IPS-20b (cell line): Measurements from ENCODE around the gene CORO7.
A peak's percentile ranks its signal among the peaks of the same experiment; 100 is the strongest.
"Not testable (repeated sequence)": the region's sequence is repeated elsewhere in the genome, so short reads cannot be mapped to it uniquely, and the experiment has no call there.

Source experiments
- H3K27ac ChIP-seq: one replicate; pipeline ENCODE4 v1.5.1; 2013; ENCODE audit warnings: low read length
- H3K27me3 ChIP-seq: 2 replicates; pipeline ENCODE4 v1.6.1; 2013; ENCODE audit warnings: mild to moderate bottlenecking, low read length, inconsistent platforms; ENCODE audit not compliant: insufficient read depth
- H3K36me3 ChIP-seq: 2 replicates; pipeline ENCODE4 v1.6.1; 2013; ENCODE audit warnings: low read depth, mild to moderate bottlenecking, inconsistent platforms, low read length, moderate library complexity; ENCODE audit not compliant: insufficient read depth
- H3K4me1 ChIP-seq: 2 replicates; pipeline ENCODE4 v1.6.1; 2013; ENCODE audit warnings: mild to moderate bottlenecking, control low read depth, inconsistent platforms, low read length, moderate library complexity; ENCODE audit not compliant: insufficient read depth
- H3K4me3 ChIP-seq: 2 replicates; pipeline ENCODE4 v1.5.1; 2013; ENCODE audit warnings: mild to moderate bottlenecking, low read length, inconsistent platforms
- H3K9ac ChIP-seq: 2 replicates; pipeline ENCODE4 v1.6.1; 2013; ENCODE audit warnings: low read depth, mild to moderate bottlenecking, inconsistent platforms, low read length, moderate library complexity
- H3K9me3 ChIP-seq: 2 replicates; pipeline ENCODE4 v1.6.1; 2013; ENCODE audit warnings: mild to moderate bottlenecking, low read depth, low read length, inconsistent platforms; ENCODE audit not compliant: insufficient read depth

The CORO7 gene

GRCh38 chr16:4407543-4408322 is 8.7 kb downstream of the CORO7 start:
- Histone ChIP-seq H3K9me3 (no peaks in the 10 kb centered on the region), H3K4me3 (no peak overlapping the region), H3K9ac (no peak overlapping the region), H3K36me3 (no peaks in the 10 kb centered on the region; the same call in 1 of the 2 replicates), H3K27ac (no peak overlapping the region), H3K27me3 (no peaks in the 10 kb centered on the region), H3K4me1 (no peaks in the 10 kb centered on the region)

GRCh38 chr16:4404967-4405696 is 11.3 kb downstream of the CORO7 start:
- Histone ChIP-seq H3K36me3 (no peaks in the 10 kb centered on the region), H3K27ac (no peak overlapping the region), H3K9me3 (no peaks in the 10 kb centered on the region), H3K4me1 (no peaks in the 10 kb centered on the region), H3K9ac (no peak overlapping the region), H3K4me3 (no peak overlapping the region), H3K27me3 (no peaks in the 10 kb centered on the region)

GRCh38 chr16:4404247-4404966 is 12.0 kb downstream of the CORO7 start:
- no peaks in the 10 kb centered on the region for H3K4me1 ChIP-seq
- H3K36me3 ChIP-seq = no peaks in the 10 kb centered on the region
- H3K27ac ChIP-seq = no peak overlapping the region
- no peaks in the 10 kb centered on the region for H3K9me3 ChIP-seq
- H3K4me3 ChIP-seq = no peak overlapping the region
- H3K27me3 ChIP-seq = no peaks in the 10 kb centered on the region
- no peak overlapping the region for H3K9ac ChIP-seq

GRCh38 chr16:4403133-4403949 is 13.1 kb downstream of the CORO7 start:
- Histone ChIP-seq H3K9me3 (no peaks in the 10 kb centered on the region), H3K36me3 (no peaks in the 10 kb centered on the region), H3K27me3 (no peaks in the 10 kb centered on the region), H3K4me1 (no peaks in the 10 kb centered on the region), H3K9ac (no peak overlapping the region), H3K4me3 (no peak overlapping the region), H3K27ac (no peak overlapping the region)

- Histone ChIP-seq H3K27me3 (no peaks in the 10 kb centered on the region), H3K4me3 (peak overlapping the region; percentile 56; the same call in 1 of the 2 replicates), H3K9ac (peak overlapping the region; percentile 45; the same call in 1 of the 2 replicates), H3K27ac (no peak overlapping the region), H3K36me3 (no peaks in the 10 kb centered on the region), H3K9me3 (no peaks in the 10 kb centered on the region), H3K4me1 (no peaks in the 10 kb centered on the region)
Observed at GRCh38 chr16:4402439-4403132, 13.8 kb downstream of the CORO7 start.

- H3K27ac ChIP-seq = no peak overlapping the region
- H3K27me3 ChIP-seq = no peaks in the 10 kb centered on the region
- no peak overlapping the region for H3K9ac ChIP-seq
- H3K4me3 ChIP-seq = no peak overlapping the region
- no peaks in the 10 kb centered on the region for H3K4me1 ChIP-seq
- H3K9me3 ChIP-seq = no peaks in the 10 kb centered on the region
- no peaks in the 10 kb centered on the region for H3K36me3 ChIP-seq
Observed at GRCh38 chr16:4401510-4401909, 14.9 kb downstream of the CORO7 start.

- H3K27ac ChIP-seq = no peak overlapping the region
- H3K4me3 ChIP-seq = no peak overlapping the region
- H3K27me3 ChIP-seq = no peaks in the 10 kb centered on the region
- no peaks in the 10 kb centered on the region for H3K9me3 ChIP-seq
- no peak overlapping the region for H3K9ac ChIP-seq
- H3K4me1 ChIP-seq = no peaks in the 10 kb centered on the region
- no peaks in the 10 kb centered on the region for H3K36me3 ChIP-seq
Observed at GRCh38 chr16:4401094-4401501, 15.3 kb downstream of the CORO7 start.

GRCh38 chr16:4399001-4399730 is 17.2 kb downstream of the CORO7 start:
- Histone ChIP-seq H3K4me3 (no peak overlapping the region), H3K9me3 (no peaks in the 10 kb centered on the region), H3K27me3 (no peaks in the 10 kb centered on the region), H3K9ac (no peak overlapping the region), H3K27ac (no peak overlapping the region), H3K4me1 (no peaks in the 10 kb centered on the region), H3K36me3 (no peaks in the 10 kb centered on the region)

GRCh38 chr16:4395055-4395726 is 21.2 kb downstream of the CORO7 start:
- Histone ChIP-seq H3K9me3 (no peaks in the 10 kb centered on the region), H3K27me3 (no peaks in the 10 kb centered on the region), H3K36me3 (no peaks in the 10 kb centered on the region), H3K4me3 (no peak overlapping the region), H3K4me1 (peaks cover 24% of the 10 kb centered on the region), H3K9ac (no peak overlapping the region), H3K27ac (no peak overlapping the region)

GRCh38 chr16:4393850-4394249 is 22.5 kb downstream of the CORO7 start:
- H3K27me3 ChIP-seq, H3K9me3 ChIP-seq, H3K27ac ChIP-seq, H3K9ac ChIP-seq, H3K4me3 ChIP-seq, H3K36me3 ChIP-seq: not testable (repeated sequence)
- peaks cover 35% of the 10 kb centered on the region for H3K4me1 ChIP-seq
